ENCODE measurements around the gene JPH2.
"Not testable (repeated sequence)": the region's sequence is repeated elsewhere in the genome, so short reads cannot be mapped to it uniquely, and the experiment has no call there.

The JPH2 gene

DNA sequence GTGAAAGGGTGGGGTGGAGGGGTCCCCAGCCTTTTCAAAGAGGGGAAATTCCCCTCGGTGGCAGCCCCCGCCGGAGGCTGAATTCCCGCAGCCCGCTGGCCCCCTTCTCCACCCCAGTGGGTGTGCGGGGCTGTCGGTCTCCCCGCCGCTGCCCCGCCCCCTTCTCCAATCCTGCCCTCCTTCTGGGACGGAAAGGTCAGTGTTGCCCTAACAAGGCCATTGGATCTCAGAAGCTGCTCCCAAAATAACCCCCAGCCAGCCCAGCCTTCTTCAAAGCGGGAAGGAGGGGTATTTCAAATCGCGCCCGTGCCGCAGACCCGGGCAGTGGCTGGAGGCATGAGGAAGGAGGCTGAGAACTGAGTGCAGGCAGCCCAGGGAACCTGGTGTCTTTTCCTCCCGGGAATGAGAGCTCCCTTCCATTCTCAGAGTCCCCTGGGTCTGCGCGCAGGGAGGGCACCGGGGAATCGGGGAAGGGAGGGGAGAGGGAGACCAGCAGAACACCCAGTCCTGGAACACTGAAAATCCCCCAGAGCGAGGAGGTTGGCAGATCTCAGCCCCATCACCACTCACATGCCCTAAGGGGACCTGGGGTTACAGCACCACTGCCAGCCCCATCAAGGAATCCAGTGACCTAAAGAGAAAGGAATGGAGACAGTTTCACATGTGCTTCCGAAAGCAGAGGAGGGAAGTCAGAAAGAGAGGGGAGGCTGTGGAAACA, at the start of gene JPH2:
TSS of gene JPH2 (minus strand) at position 135 of the 718 bp plus-strand sequence. CDS start 483 bp downstream, outside the sequence.
- peak within 1 kb of the TSS; percentile 45 for H3K4me3 ChIP-seq (ENCODE audit: low read depth, low read length)

GRCh38 chr20:44235702-44236101, 48.7 kb upstream of the JPH2 start:
- no peak overlapping the region for H3K4me3 ChIP-seq (ENCODE audit: low read depth, low read length)

- H3K4me3 ChIP-seq (ENCODE audit: low read depth, low read length): no peak overlapping the region
Measured at GRCh38 chr20:44234566-44235317, 47.8 kb upstream of the JPH2 start.

GRCh38 chr20:44233436-44234016, 46.5 kb upstream of the JPH2 start:
- no peak overlapping the region for H3K4me3 ChIP-seq (ENCODE audit: low read depth, low read length)

DNA sequence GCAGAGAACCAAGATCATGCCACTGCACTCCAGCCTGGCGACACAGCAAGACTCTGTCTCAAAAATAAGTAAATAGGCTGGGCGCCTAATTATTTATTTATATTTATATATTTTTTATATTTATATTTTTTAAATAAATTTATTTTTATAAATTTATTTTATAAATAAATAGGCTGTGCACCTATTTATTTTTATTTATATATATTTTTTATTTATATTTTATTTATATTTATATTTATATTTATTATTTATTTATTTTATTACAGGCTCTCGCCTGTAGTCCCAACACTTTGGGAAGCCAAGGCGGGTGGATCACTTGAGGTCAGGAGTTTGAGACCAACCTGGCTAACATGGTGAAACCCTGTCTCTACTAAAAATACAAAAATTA, 45.5 kb upstream of the JPH2 start:
- not testable (repeated sequence) for H3K4me3 ChIP-seq (ENCODE audit: low read depth, low read length)

DNA sequence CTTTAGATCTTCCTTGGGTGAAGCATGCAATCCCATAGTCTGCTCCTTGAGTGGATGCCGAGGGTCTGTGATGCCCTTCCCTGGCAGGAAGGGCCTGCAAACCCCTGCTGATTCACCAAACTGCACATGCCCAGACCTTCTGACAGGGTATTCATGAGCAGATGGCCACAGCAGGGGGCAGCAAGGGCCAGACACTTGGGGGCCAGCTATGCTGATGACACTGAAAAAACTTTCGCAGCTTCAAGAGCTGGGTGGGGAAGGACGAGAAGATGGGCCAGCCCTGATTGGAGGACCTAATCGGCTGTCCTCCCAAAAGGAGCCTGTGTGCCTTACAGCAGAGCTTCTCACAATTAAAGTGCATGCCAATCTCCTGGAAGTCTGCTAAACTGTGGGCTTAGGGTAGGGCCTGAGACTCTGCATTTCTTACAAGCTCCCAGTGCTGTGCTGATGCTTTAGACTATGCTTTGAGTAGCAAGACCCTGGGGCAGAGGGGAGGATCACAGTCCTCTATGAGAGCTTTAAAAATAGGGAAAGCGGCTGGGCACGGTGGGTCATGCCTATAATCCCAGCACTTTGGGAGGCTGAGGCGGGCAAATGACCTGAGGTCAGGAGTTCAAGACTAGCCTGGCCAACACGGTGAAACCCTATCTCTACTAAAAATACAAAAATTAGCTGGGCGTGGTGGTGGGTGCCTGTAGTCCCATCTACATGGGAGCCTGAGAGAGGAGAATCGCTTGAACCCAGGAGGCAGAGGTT, 44.9 kb upstream of the JPH2 start:
- H3K4me3 ChIP-seq (ENCODE audit: low read depth, low read length): no peak overlapping the region

DNA sequence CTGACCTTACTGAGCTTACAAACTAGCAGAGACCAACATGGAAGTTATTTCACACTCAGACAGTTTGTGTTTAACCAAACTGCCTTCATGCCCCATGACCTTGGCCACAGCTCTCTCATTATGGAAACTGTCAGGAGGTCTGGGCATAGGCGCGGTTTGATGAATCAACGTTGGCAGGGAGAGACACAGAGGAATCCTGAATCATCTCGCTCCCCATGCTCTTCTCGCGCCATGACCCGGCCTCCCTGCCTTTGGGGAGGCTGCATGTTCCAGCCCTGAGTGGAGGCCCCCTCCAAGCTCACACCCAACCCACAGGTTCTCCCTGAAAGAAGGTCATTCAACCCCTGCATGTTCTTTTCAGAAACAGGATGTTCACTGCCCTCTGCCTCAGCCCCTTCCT, 44.2 kb upstream of the JPH2 start:
- H3K4me3 ChIP-seq (ENCODE audit: low read depth, low read length): no peak overlapping the region

- no peak overlapping the region for H3K4me3 ChIP-seq (ENCODE audit: low read depth, low read length)
Measured at GRCh38 chr20:44228465-44229258, 41.7 kb upstream of the JPH2 start.

DNA sequence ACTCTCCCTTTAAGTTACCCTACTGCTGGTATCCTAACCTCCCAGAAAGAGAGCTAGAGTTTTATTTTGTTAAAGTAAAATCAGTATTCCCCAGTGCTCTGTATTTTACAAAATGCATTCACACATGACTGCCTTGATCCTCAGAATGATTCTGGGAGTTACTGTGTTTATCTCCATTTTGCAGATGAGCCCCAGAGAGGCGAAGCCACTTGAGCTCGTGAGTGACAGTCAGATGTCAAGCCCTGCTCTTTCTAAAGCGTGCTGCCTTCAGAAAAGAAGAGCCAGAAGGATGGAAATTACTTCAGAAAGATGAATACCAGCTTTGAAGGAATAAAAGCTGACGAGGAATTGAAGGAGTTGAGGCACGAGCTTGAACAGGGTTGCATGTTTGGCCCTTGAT, 37.6 kb upstream of the JPH2 start:
- H3K4me3 ChIP-seq (ENCODE audit: low read depth, low read length): no peak overlapping the region

GRCh38 chr20:44223721-44224120, 36.7 kb upstream of the JPH2 start:
- H3K4me3 ChIP-seq (ENCODE audit: low read depth, low read length): no peak overlapping the region

GRCh38 chr20:44222633-44223368, 35.8 kb upstream of the JPH2 start:
- H3K4me3 ChIP-seq (ENCODE audit: low read depth, low read length): no peak overlapping the region

DNA sequence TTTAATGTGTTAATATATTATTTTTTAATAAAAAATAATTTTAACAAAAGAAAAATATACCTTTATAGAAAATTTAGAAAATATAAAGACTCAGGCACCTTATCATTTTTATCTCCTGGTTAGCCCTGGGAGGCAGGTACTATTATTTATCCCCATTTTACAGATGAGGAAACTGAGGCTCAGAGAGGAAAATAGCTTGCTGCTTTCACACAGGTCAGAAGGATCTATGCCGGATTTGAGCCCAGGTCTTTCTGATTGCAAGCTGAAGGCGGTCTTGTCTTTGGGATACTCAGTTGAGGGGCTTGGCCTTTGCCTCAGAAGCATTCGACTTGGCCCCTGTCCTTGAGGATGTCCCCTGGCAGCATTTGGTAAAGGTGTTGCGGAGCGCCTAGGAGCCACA, 35.0 kb upstream of the JPH2 start:
- no peak overlapping the region for H3K4me3 ChIP-seq (ENCODE audit: low read depth, low read length)

- H3K4me3 ChIP-seq (ENCODE audit: low read depth, low read length): no peak overlapping the region
Measured at GRCh38 chr20:44221368-44221954, 34.5 kb upstream of the JPH2 start.

DNA sequence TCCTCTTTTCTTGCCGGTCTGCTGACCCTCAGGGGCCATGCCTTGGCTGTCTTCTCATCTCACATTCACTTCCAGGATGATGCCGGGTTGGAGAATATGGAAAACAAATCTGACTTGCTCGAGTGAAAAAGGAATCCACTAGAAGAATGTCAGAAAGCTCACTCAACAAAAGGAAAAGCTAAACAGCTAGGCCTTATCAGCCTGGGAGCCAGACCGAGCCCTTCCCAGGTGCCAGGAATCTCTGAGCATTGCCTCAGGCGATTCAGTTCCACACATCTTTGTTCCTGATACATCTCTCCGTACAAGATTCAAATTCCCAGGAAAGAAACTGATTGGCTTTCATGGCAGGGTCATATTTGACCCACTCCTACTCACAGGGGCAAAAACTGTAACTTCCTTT, 32.8 kb upstream of the JPH2 start:
- H3K4me3 ChIP-seq (ENCODE audit: low read depth, low read length): no peak overlapping the region

- H3K4me3 ChIP-seq (ENCODE audit: low read depth, low read length): no peak overlapping the region
Measured at GRCh38 chr20:44219170-44219730, 32.3 kb upstream of the JPH2 start.

DNA sequence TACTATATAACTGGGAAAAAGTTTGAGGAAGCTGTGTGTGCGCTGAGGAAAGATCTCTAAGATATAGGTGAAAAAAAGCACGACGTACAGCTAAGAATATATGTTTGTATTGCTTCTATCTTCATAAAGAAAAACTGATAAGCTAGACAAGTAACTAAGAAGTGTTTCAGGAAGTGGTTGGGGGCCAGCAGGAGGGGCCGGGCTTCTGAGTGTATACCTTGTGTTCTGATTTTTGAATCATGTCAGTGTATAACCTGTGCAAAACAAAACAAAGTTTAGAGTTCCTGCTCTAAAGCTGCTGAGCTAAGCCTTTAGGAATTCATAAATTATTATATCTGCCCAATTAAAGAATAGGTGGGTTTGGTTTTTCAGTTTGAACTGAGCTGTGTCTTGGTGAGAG, 31.5 kb upstream of the JPH2 start:
- no peak overlapping the region for H3K4me3 ChIP-seq (ENCODE audit: low read depth, low read length)

- H3K4me3 ChIP-seq (ENCODE audit: low read depth, low read length): no peak overlapping the region
Measured at GRCh38 chr20:44217342-44218092, 30.5 kb upstream of the JPH2 start.

DNA sequence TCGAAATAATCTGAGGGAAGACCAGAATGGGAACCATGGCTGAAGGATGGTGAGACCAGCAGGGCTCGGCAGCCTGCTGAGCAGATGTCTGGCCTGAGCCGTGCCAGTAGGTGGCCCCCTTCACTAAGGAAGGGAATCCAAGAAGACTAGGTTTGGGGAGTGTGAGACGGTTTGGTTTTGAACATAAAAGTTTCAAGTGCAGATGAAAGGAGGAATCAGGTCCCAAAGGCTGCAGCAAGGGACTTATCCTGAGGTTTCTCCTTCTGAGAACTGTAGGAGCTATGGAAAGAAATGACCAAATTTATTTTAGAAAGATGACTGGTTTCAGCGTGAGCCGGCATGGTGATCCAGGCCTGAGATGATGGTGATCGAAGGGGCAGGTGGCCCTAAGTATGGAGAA, 28.1 kb upstream of the JPH2 start:
- no peak overlapping the region for H3K4me3 ChIP-seq (ENCODE audit: low read depth, low read length)

DNA sequence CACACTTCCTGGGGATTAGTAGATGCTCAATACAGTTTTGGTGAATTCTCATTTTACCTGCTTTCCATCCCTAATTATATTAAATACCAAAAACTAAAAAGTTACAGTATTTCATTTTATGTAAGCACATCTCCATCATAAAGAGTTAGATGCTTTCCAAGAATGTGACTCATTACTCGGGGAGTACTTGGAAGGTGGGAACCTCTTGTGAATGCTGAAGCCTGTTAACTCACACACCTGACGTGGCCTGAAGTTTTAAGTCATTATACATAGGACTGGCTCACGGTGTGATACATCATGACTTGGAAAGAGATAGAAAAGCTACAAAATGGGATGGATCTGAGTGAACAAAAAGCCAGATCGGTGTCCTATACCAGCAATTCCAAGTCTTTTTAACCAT, 25.8 kb upstream of the JPH2 start:
- H3K4me3 ChIP-seq (ENCODE audit: low read depth, low read length): no peak overlapping the region
